H1 (cell line): ENCODE measurements around the gene THBD. TPM values are rescaled to one million over a fixed set of nuclear protein-coding genes. Genes with fewer than 3 reads are reported as not detected.

Source experiments
- CTCF ChIA-PET: fragments of 300-600 bp; sonication (Branson Sonifier 250); formaldehyde crosslinking; loops from one replicate; lab custom pipeline; 2021; ENCODE audit not compliant: partially characterized antibody; lab: Charles Lee
- POLR2A ChIA-PET: fragments of 300-600 bp; sonication (Branson Sonifier 250); formaldehyde crosslinking; loops from one replicate; lab custom pipeline; 2021; ENCODE audit warnings: inconsistent platforms; ENCODE audit not compliant: partially characterized antibody; lab: Charles Lee
- DNase-seq, 2 experiments: peaks; one replicate each; pipeline versions ENCODE4 v3.0.0 to v3.0.0-alpha.2; 2010 to 2022; ENCODE audit warnings: low spot score in 2 of 2, low read depth in 1 of 2, mixed read lengths in 1 of 2
- FAIRE-seq: peaks from 2 replicates; lab custom pipeline; 2011; peaks lifted over from hg19 to GRCh38; lab: Jason Lieb, UNC
- H2AFZ ChIP-seq: 2 replicates; pipeline ENCODE4 v1.8.1; 2012; ENCODE audit warnings: low read length, inconsistent platforms
- H2AK5ac ChIP-seq: 2 replicates; pipeline ENCODE4 v1.6.1; 2013; ENCODE audit warnings: low read depth, low read length
- H2BK120ac ChIP-seq: replicated peaks from 2 replicates; pipeline ENCODE3; 2013; ENCODE audit warnings: low read depth, low read length, inconsistent platforms
- H2BK12ac ChIP-seq: 2 replicates; pipeline ENCODE4 v1.6.1; 2013; ENCODE audit warnings: low read depth, low read length
- H2BK15ac ChIP-seq: 2 replicates; pipeline ENCODE4 v1.6.1; 2013; ENCODE audit warnings: low read length
- H2BK20ac ChIP-seq: 2 replicates; pipeline ENCODE4 v1.6.1; 2013; ENCODE audit warnings: low read length
- H2BK5ac ChIP-seq: 2 replicates; pipeline ENCODE4 v1.6.1; 2013; ENCODE audit warnings: low read depth, low read length
- H3K14ac ChIP-seq: 2 replicates; pipeline ENCODE4 v1.6.1; 2013; ENCODE audit warnings: inconsistent platforms; ENCODE audit not compliant: insufficient read length
- H3K18ac ChIP-seq: 2 replicates; pipeline ENCODE4 v1.6.1; 2013; ENCODE audit warnings: low read length; ENCODE audit errors: extremely low read depth
- H3K23ac ChIP-seq: 2 replicates; pipeline ENCODE4 v1.6.1; 2013; ENCODE audit warnings: inconsistent platforms; ENCODE audit not compliant: insufficient read length
- H3K23me2 ChIP-seq: 2 replicates; pipeline ENCODE4 v1.6.1; 2013; ENCODE audit warnings: low read depth, low read length
- H3K27ac ChIP-seq: 2 replicates; pipeline ENCODE4 v1.6.1; 2011; ENCODE audit warnings: low read depth, low read length, inconsistent platforms
- H3K27me3 ChIP-seq, 4 experiments: replicated peaks in 1 of 4; 1 replicate in 1 of 4; 2 replicates in 3 of 4; pipeline versions ENCODE4 v1.6.1 to v1.8.1; 2011 to 2013; ENCODE audit warnings: low read length in 3 of 4, mild to moderate bottlenecking in 3 of 4, inconsistent platforms in 2 of 4, mixed read lengths in 2 of 4, moderate library complexity in 1 of 4; ENCODE audit not compliant: control insufficient read depth in 3 of 4, insufficient read depth in 3 of 4; ENCODE audit errors: extremely low read depth in 1 of 4
- H3K36me3 ChIP-seq, 4 experiments: 2 replicates each; pipeline versions ENCODE4 v1.6.1 to v1.8.1; 2011 to 2013; ENCODE audit warnings: mild to moderate bottlenecking in 4 of 4, low read length in 3 of 4, moderate library complexity in 2 of 4, control low read depth in 1 of 4, inconsistent platforms in 1 of 4; ENCODE audit not compliant: insufficient read depth in 4 of 4, control insufficient read depth in 2 of 4
- H3K4ac ChIP-seq: replicated peaks from 2 replicates; pipeline ENCODE3; 2013; ENCODE audit warnings: low read length, low read depth, mixed read lengths, inconsistent platforms; ENCODE audit not compliant: insufficient read length
- H3K4me1 ChIP-seq, 4 experiments: replicated peaks in 1 of 4; 1 replicate in 1 of 4; 2 replicates in 3 of 4; pipeline versions ENCODE4 v1.6.1 to v1.8.1; 2011 to 2013; ENCODE audit warnings: low read length in 3 of 4, inconsistent platforms in 2 of 4, mixed read lengths in 1 of 4; ENCODE audit not compliant: insufficient read depth in 4 of 4, control insufficient read depth in 3 of 4
- H3K4me2 ChIP-seq, 2 experiments: 2 replicates each; pipeline versions ENCODE4 v1.6.1 to v1.8.1; 2011 to 2013; ENCODE audit warnings: low read depth in 2 of 2, low read length in 2 of 2, control low read depth in 1 of 2, inconsistent platforms in 1 of 2, mild to moderate bottlenecking in 1 of 2; ENCODE audit not compliant: insufficient read depth in 1 of 2
- H3K4me3 ChIP-seq, 4 experiments: fragments of 200-600, 300-600 bp in 1 of 4; sonication (generic), shearing (Covaris generic), sonication (Bioruptor Twin) in 1 of 4; 2 replicates each; pipeline versions ENCODE4 v1.5.1 to v1.8.1; 2011 to 2016; ENCODE audit warnings: low read length in 4 of 4, low read depth in 3 of 4, control low read depth in 2 of 4, inconsistent platforms in 2 of 4, mild to moderate bottlenecking in 2 of 4, mixed read lengths in 1 of 4, moderate library complexity in 1 of 4; ENCODE audit not compliant: insufficient read depth in 2 of 4; ENCODE audit errors: extremely low read depth in 1 of 4
- H3K56ac ChIP-seq: replicated peaks from 2 replicates; pipeline ENCODE3; 2013; ENCODE audit warnings: low read depth, mild to moderate bottlenecking, mixed read lengths, low read length, inconsistent platforms; ENCODE audit not compliant: insufficient read length
- H3K79me1 ChIP-seq: 2 replicates; pipeline ENCODE4 v1.6.1; 2013; ENCODE audit warnings: low read depth, low read length, control low read depth
- H3K79me2 ChIP-seq, 2 experiments: 2 replicates each; pipeline versions ENCODE4 v1.6.1 to v1.8.1; 2012 to 2013; ENCODE audit warnings: low read length in 2 of 2, mild to moderate bottlenecking in 2 of 2, inconsistent platforms in 1 of 2; ENCODE audit not compliant: insufficient read depth in 2 of 2, control insufficient read depth in 1 of 2
- H3K9ac ChIP-seq, 4 experiments: replicated peaks in 1 of 4; 1 replicate in 1 of 4; 2 replicates in 3 of 4; pipeline versions ENCODE4 v1.6.1 to v1.8.1; 2011 to 2013; ENCODE audit warnings: low read depth in 3 of 4, low read length in 3 of 4, control low read depth in 2 of 4, mild to moderate bottlenecking in 2 of 4, moderate library complexity in 2 of 4, inconsistent platforms in 1 of 4; ENCODE audit errors: extremely low read depth in 1 of 4
- H3K9me3 ChIP-seq, 2 experiments: 2 replicates each; pipeline versions ENCODE4 v1.6.1 to v1.8.1; 2012 to 2013; ENCODE audit warnings: mild to moderate bottlenecking in 2 of 2, moderate library complexity in 2 of 2, control low read depth in 1 of 2, inconsistent platforms in 1 of 2, low read depth in 1 of 2, low read length in 1 of 2, mixed read lengths in 1 of 2; ENCODE audit not compliant: insufficient read depth in 2 of 2
- H4K20me1 ChIP-seq, 2 experiments: replicated peaks in 1 of 2; 2 replicates each; pipeline versions ENCODE3 to v1.8.1; 2011 to 2013; ENCODE audit warnings: inconsistent platforms in 2 of 2, low read length in 2 of 2, mild to moderate bottlenecking in 1 of 2; ENCODE audit not compliant: insufficient read depth in 2 of 2, control insufficient read depth in 1 of 2
- H4K5ac ChIP-seq: 2 replicates; pipeline ENCODE4 v1.6.1; 2013; ENCODE audit warnings: low read length, low read depth, mixed read lengths, inconsistent platforms; ENCODE audit not compliant: insufficient read length
- H4K8ac ChIP-seq: 2 replicates; pipeline ENCODE4 v1.8.0; 2013; ENCODE audit warnings: mild to moderate bottlenecking, moderate library complexity, low read length, inconsistent platforms; ENCODE audit not compliant: insufficient read depth; ENCODE audit errors: extremely low read depth
- H4K91ac ChIP-seq: replicated peaks from 2 replicates; pipeline ENCODE3; 2013; ENCODE audit warnings: low read length, mixed read lengths, inconsistent platforms; ENCODE audit not compliant: insufficient read length
- ATF2 ChIP-seq: IDR thresholded peaks from 2 replicates; pipeline ENCODE4 v1.6.1; 2012; ENCODE audit warnings: low read length, inconsistent platforms
- BACH1 ChIP-seq: IDR thresholded peaks from 2 replicates; pipeline ENCODE4 v1.6.1; 2012; ENCODE audit warnings: low read length, improper control_type of control experiment
- CREB1 ChIP-seq: IDR thresholded peaks from 2 replicates; pipeline ENCODE4 v1.6.1; 2012; ENCODE audit warnings: inconsistent platforms
- EP300 ChIP-seq, 2 experiments: IDR thresholded peaks; 1 replicate in 1 of 2; 2 replicates in 1 of 2; pipeline ENCODE4 v1.6.1; 2011 to 2012; ENCODE audit warnings: low read depth in 2 of 2, low read length in 2 of 2, mild to moderate bottlenecking in 2 of 2, borderline replicate concordance in 1 of 2, inconsistent platforms in 1 of 2, moderate library complexity in 1 of 2
- FOSL1 ChIP-seq: IDR thresholded peaks from 2 replicates; pipeline ENCODE4 v1.6.1; 2011; ENCODE audit warnings: mild to moderate bottlenecking, low read depth, low read length, moderate library complexity; ENCODE audit not compliant: insufficient read depth
- POLR2AphosphoS5 ChIP-seq: IDR thresholded peaks from 2 replicates; pipeline ENCODE4 v1.6.1; 2011; ENCODE audit warnings: low read depth, low read length
- RXRA ChIP-seq: IDR thresholded peaks from 2 replicates; pipeline ENCODE4 v1.6.1; 2011; ENCODE audit warnings: low read depth, mild to moderate bottlenecking, low read length, moderate library complexity; ENCODE audit not compliant: insufficient read depth
- SRF ChIP-seq: IDR thresholded peaks from 2 replicates; pipeline ENCODE4 v1.6.1; 2011; ENCODE audit warnings: mild to moderate bottlenecking, low read depth, low read length, moderate library complexity
- TEAD4 ChIP-seq: IDR thresholded peaks from 2 replicates; pipeline ENCODE4 v1.6.1; 2012; ENCODE audit warnings: low read depth, low read length, inconsistent platforms, mixed read lengths
- YY1 ChIP-seq: IDR thresholded peaks from 2 replicates; pipeline ENCODE4 v1.6.1; 2011; ENCODE audit warnings: low read depth, mild to moderate bottlenecking, low read length
- WGBS, 2 experiments: shearing (Covaris generic) in 1 of 2; methylation state at CpG; one replicate each; pipeline versions ENCODE4 v1.1.6 to v1.1.7; 2013 to 2015; ENCODE audit warnings: low lambda C conversion rate in 2 of 2, mixed read lengths in 2 of 2, inconsistent platforms in 1 of 2, low coverage in 1 of 2, missing lambda C conversion rate in 1 of 2; ENCODE audit not compliant: insufficient replicate concordance in 2 of 2, insufficient coverage in 1 of 2, insufficient read length in 1 of 2; ENCODE audit errors: extremely low coverage in 1 of 2, missing lambda C conversion rate in 1 of 2; 5-methylcytosine and 5-hydroxymethylcytosine counted together
- polyA plus RNA-seq, 7 experiments: library from polyadenylated mRNA; depleted of rRNA in 3 of 7; stranded (reverse) in 5 of 7; unstranded in 2 of 7; fragments of >200 nt in 5 of 7; fragments of 200-250 nt in 2 of 7; gene quantifications; 1 replicate in 5 of 7; 2 replicates in 1 of 7; 4 replicates in 1 of 7; pipeline versions ENCODE4 v1.2.1 to v1.2.3, GENCODE V29; 2011 to 2013; ENCODE audit warnings: missing spikeins in 2 of 7, mixed read lengths in 2 of 7
- total RNA-seq: library from RNA; stranded (reverse); fragmentation: NEBNext Ultra II Directional; extraction: Animal tissue kit (Norgen Biotek cat#: 25700); gene quantifications from 2 replicates; pipeline ENCODE4 v1.2.1, GENCODE V29; 2021

Gene THBD
- total and polyA plus RNA-seq, 2 of the 8 experiments (the other 6 are each of a cell fraction or from before 2014, with no cell fraction given) = 0.21 to 0.43 TPM

- no peaks in the 10 kb centered on the region for H3K79me1 ChIP-seq
- no peak overlapping the region for H4K91ac ChIP-seq
- no peak overlapping the region for H3K9ac ChIP-seq
- no peaks in the 10 kb centered on the region for H3K9me3 ChIP-seq
- FAIRE-seq = no peak
- H4K8ac ChIP-seq = no peak overlapping the region
- 88% methylated on average over 3 of the region's 3 CpGs; no CpG with 5 or more reads in 1 of the 2 experiments for WGBS, 2 experiments
- no peak overlapping the region for H2BK15ac ChIP-seq
- no peak for DNase-seq
- no peak overlapping the region for H3K18ac ChIP-seq
- no peak overlapping the region for H3K56ac ChIP-seq
- TF ChIP-seq RXRA = no peak
- no peak for TF ChIP-seq BACH1
- no peak for TF ChIP-seq SRF
- no peak for TF ChIP-seq CREB1
- no peak for TF ChIP-seq EP300 (IDR thresholded peaks at IDR 0.05; ENCODE audit: borderline replicate concordance in 1 of 2, low read depth in 2 of 2, low read length in 2 of 2)
- no peak for TF ChIP-seq ATF2
- no peak for TF ChIP-seq FOSL1
- TF ChIP-seq POLR2AphosphoS5 = no peak
- no peak for TF ChIP-seq TEAD4
- no peak for TF ChIP-seq YY1
- H2BK12ac ChIP-seq = no peak overlapping the region
- POLR2A ChIA-PET = no interaction called here
- CTCF ChIA-PET = interaction anchor here (1.2 to 1.5 kb wide), 2 partner anchors 23 to 26 kb away, joined by 3 to 4 read pairs; no protein-coding TSS in a partner anchor
- no peaks in the 10 kb centered on the region for H3K36me3 ChIP-seq
- no peak overlapping the region for H3K4ac ChIP-seq
- H3K4me1 ChIP-seq = no peaks in the 10 kb centered on the region
- H3K4me2 ChIP-seq = no peak overlapping the region
- H3K27ac ChIP-seq = no peak overlapping the region
- H3K23me2 ChIP-seq = no peaks in the 10 kb centered on the region
- H2AK5ac ChIP-seq = no peak overlapping the region
- H3K79me2 ChIP-seq = no peaks in the 10 kb centered on the region
- no peak overlapping the region for H2BK120ac ChIP-seq
- H3K23ac ChIP-seq = no peak overlapping the region
- H3K27me3 ChIP-seq = no peaks in the 10 kb centered on the region
- no peak overlapping the region for H2AFZ ChIP-seq
- no peaks in the 10 kb centered on the region for H4K20me1 ChIP-seq
- no peak overlapping the region for H3K4me3 ChIP-seq
- H2BK5ac ChIP-seq = no peak overlapping the region
- H2BK20ac ChIP-seq = no peak overlapping the region
- H4K5ac ChIP-seq = no peak overlapping the region
- H3K14ac ChIP-seq = no peak overlapping the region
Measured at GRCh38 chr20:23074052-23074451, 24.6 kb upstream of the THBD start.
